Aorta (tissue), 5 donors: Measurements from ENCODE around the gene ITGA5. TPM values are rescaled to one million over a fixed set of nuclear protein-coding genes. Genes with fewer than 3 reads are reported as not detected.

Experiments
- ATAC-seq: fragments of 200-7000 bp; cut with Tn5 transposase; one replicate; pipeline ENCODE4 v1.9.1; 2022; ENCODE audit warnings: moderate library complexity; ENCODE audit not compliant: low FRiP score
- DNase-seq, 2 donors: peaks; one replicate each; pipeline ENCODE4 v3.0.0-alpha.2; 2020
- H3K27ac ChIP-seq, 2 donors: one replicate each; pipeline ENCODE4 v1.5.1; 2013; ENCODE audit warnings: low read length in 2 of 2, mild to moderate bottlenecking in 2 of 2, moderate library complexity in 2 of 2, control low read depth in 1 of 2, inconsistent platforms in 1 of 2, low read depth in 1 of 2
- H3K27me3 ChIP-seq, 2 donors: one replicate each; pipeline ENCODE4 v1.6.1; 2013; ENCODE audit warnings: control low read depth in 1 of 2, low read length in 1 of 2, mild to moderate bottlenecking in 1 of 2, moderate library complexity in 1 of 2; ENCODE audit not compliant: insufficient read depth in 2 of 2, control insufficient read depth in 1 of 2
- H3K36me3 ChIP-seq, 2 donors: one replicate each; pipeline ENCODE4 v1.6.1; 2013; ENCODE audit warnings: control low read depth in 1 of 2, low read length in 1 of 2, mild to moderate bottlenecking in 1 of 2; ENCODE audit not compliant: insufficient read depth in 2 of 2, control insufficient read depth in 1 of 2
- H3K4me1 ChIP-seq, 2 donors: one replicate each; pipeline ENCODE4 v1.6.1; 2013; ENCODE audit warnings: low read length in 2 of 2, control low read depth in 1 of 2, mild to moderate bottlenecking in 1 of 2, moderate library complexity in 1 of 2; ENCODE audit not compliant: insufficient read depth in 2 of 2, control insufficient read depth in 1 of 2
- H3K4me3 ChIP-seq, 2 donors: one replicate each; pipeline ENCODE4 v1.5.1; 2013; ENCODE audit warnings: low read length in 2 of 2, control low read depth in 1 of 2, mild to moderate bottlenecking in 1 of 2
- H3K9me3 ChIP-seq: one replicate; pipeline ENCODE4 v1.6.1; 2013; ENCODE audit warnings: mild to moderate bottlenecking, low read length; ENCODE audit not compliant: control insufficient read depth
- WGBS, 2 donors: extraction: QIAGEN DNeasy Blood & Tissue Kit; methylation state at CpG; one replicate each; pipeline ENCODE4 v1.1.7; 2013; 5-methylcytosine and 5-hydroxymethylcytosine counted together
- intact Hi-C, 2 donors: fragments of 100-400 bp; cut with DNase I; formaldehyde crosslinking; loops; one replicate each; pipeline versions ENCODE4 v1.14.2 to v1.15.0; 2022
- polyA plus RNA-seq, 2 donors: library from polyadenylated mRNA; stranded (reverse); fragments of 200-250 nt; gene quantifications; one replicate each; pipeline ENCODE4 v1.2.3, GENCODE V29; 2013
- total RNA-seq, 2 donors: library from RNA; stranded (reverse); fragmentation: NEBNext Ultra II Directional; extraction: Animal tissue kit (Norgen Biotek cat#: 25700); gene quantifications; one replicate each; pipeline ENCODE4 v1.2.1, GENCODE V29; 2021
- donor health status: healthy with polysubstance abuse.
- donor health status: Bipolar disorder and iron deficiency.
- donor health status: DM: no; HTN: no; CAD: no.
- donor health status: DM: no; HTN: no; CAD: no.
- donor health status: DM: yes; HTN: yes; CAD: no.

Gene ITGA5
- total and polyA plus RNA-seq, 4 donors: 26.5 to 1,416 (median 353) TPM

- Histone ChIP-seq H3K9me3 (no peaks in the 10 kb centered on the region), H3K4me3 (no peak overlapping the region), H3K4me1 (peaks cover 0 to 5% of the 10 kb centered on the region in 2 donors), H3K27ac (no peak overlapping the region), H3K36me3 (no peaks in the 10 kb centered on the region), H3K27me3 (no peaks in the 10 kb centered on the region)
- WGBS, 2 donors: 92% methylated on average over 3 of the region's 3 CpGs
- DNase-seq (no peak), ATAC-seq (no peak)
- intact Hi-C loops: loop anchor here in 1 of 2 donors (2.0 kb wide), 1 partner anchor 39 kb away; no protein-coding TSS in a partner anchor
Measured at GRCh38 chr12:54437697-54438096, 18.6 kb upstream of the ITGA5 start.

GRCh38 chr12:54437243-54437642, 18.2 kb upstream of the ITGA5 start:
- intact Hi-C loops: loop anchor here in 1 of 2 donors (2.0 kb wide), 1 partner anchor 38 kb away; no protein-coding TSS in a partner anchor
- H3K27ac ChIP-seq: no peak overlapping the region
- H3K27me3 ChIP-seq: no peaks in the 10 kb centered on the region
- DNase-seq (no peak), ATAC-seq (no peak)
- H3K36me3 ChIP-seq: no peaks in the 10 kb centered on the region
- H3K4me1 ChIP-seq: peaks cover 0 to 5% of the 10 kb centered on the region in 2 donors
- H3K9me3 ChIP-seq: no peaks in the 10 kb centered on the region
- H3K4me3 ChIP-seq: no peak overlapping the region

DNA sequence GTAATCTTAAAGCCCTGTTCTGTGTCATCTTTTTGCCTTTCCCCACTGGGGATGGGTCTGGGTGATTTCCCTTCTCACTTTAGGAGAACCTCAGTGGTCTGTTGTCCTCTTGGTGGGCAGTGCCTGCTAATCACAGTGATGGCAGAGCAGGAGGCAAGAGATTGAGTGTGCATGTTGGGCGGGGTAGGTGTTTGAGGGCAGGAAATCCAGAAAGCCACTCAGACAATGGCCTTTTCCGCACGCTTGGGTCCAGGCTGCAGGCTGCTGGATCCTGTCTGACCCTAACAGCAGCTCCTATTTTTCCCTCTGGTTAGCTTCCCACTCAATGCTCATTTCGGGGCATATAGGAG, 13.7 kb upstream of the ITGA5 start:
- Histone ChIP-seq H3K36me3 (no peaks in the 10 kb centered on the region), H3K27ac (no peak overlapping the region), H3K9me3 (no peaks in the 10 kb centered on the region), H3K27me3 (no peaks in the 10 kb centered on the region), H3K4me3 (no peak overlapping the region), H3K4me1 (peaks cover 2 to 8% of the 10 kb centered on the region in 2 donors)
- no peak for DNase-seq
- 97 to 99% methylated on average over 4 of the region's 4 CpGs for WGBS, 2 donors
- intact Hi-C loops: loop anchor here in 1 of 2 donors (2.0 kb wide), 1 partner anchor 14 kb away; the partner anchor contains the start of gene ITGA5
- no peak for ATAC-seq

DNA sequence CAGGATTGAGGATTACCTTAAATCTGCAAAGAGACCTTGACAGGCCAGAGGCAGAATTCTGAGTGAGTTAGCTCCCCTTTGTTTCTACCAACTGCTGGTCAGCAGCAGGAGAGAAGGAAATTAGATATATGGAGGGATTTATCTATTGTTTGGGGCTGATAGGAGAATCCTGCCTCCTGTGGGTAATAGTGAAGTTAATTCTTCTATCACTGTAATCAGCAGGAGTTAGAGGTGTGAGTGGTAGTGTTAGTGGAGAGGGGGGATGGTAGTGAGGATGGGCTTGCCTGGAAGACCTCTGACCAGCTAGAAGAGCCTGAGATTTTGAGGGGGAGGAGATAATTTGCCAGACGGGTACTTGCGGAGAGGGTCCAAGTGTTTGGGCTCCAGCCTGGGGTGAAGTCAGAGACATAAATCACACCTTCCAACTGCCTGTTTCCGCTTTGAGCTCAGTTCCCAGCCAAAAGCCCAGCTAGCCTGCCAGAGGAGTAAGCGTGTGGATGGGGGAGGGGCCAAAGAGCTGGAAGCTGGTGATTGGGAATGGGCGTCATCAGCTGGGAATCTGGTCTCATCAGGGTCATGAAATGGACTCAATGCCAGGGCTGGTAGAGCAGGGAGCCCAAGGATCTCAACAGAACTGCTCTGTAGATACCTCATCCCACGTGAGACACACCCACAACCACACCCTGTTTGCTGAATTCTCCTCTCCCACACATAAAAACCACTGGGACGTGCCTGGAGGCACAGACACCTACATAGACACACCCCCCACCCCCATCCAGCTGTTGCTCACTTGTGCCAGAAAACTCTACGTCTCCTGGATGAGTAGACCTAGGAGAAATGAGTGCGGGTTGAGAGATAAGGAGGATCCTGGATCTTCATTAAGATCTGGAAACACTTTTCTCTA, 13.1 kb upstream of the ITGA5 start:
- Histone ChIP-seq H3K4me1 (peaks cover 2 to 11% of the 10 kb centered on the region in 2 donors), H3K9me3 (no peaks in the 10 kb centered on the region), H3K4me3 (no peak overlapping the region), H3K27ac (no peak overlapping the region), H3K36me3 (no peaks in the 10 kb centered on the region), H3K27me3 (no peaks in the 10 kb centered on the region)
- intact Hi-C loops: loop anchor here in 1 of 2 donors (2.0 kb wide), 1 partner anchor 13 kb away; the partner anchor contains the start of gene ITGA5
- ATAC-seq (peak; percentile 76), DNase-seq (peak; percentile 90 to 93)
- 18 to 24% methylated on average over 9 of the region's 9 CpGs for WGBS, 2 donors

GRCh38 chr12:54430471-54431069, 11.5 kb upstream of the ITGA5 start:
- H3K27me3 ChIP-seq: no peaks in the 10 kb centered on the region
- H3K27ac ChIP-seq: no peak overlapping the region
- WGBS, 2 donors: 91 to 92% methylated on average over 5 of the region's 5 CpGs
- intact Hi-C loops: no loop called here
- no peaks in the 10 kb centered on the region for H3K9me3 ChIP-seq
- DNase-seq (no peak), ATAC-seq (no peak)
- peaks cover 2 to 15% of the 10 kb centered on the region in 2 donors for H3K4me1 ChIP-seq
- H3K36me3 ChIP-seq: no peaks in the 10 kb centered on the region
- no peak overlapping the region for H3K4me3 ChIP-seq

DNA sequence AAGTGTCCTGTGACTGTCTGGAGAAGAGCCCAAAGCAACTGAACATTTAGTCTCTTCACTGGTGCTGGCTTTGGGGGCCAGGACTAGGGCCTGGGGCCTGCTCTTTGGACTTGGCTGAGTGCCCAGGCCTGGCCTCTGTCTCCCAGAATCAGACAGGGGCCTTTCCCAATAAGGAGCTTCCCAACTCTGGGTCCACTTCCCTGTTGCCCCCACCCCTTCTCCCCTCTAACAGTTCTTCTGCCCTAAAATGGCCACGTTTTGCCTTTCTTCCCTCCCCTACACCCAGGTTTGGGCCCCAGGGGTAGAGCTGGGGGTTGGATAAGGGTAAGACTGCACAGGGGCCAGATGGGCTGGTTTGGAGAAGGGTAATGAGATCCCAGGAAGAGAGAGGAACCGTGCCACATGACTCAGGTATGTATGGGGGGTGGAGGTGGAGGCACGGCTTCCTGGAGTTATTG, 10.0 kb upstream of the ITGA5 start:
- Histone ChIP-seq H3K36me3 (no peaks in the 10 kb centered on the region), H3K27me3 (no peaks in the 10 kb centered on the region), H3K27ac (peak overlapping the region; percentile 37 to 72), H3K9me3 (no peaks in the 10 kb centered on the region), H3K4me3 (no peak overlapping the region), H3K4me1 (peaks cover 2 to 15% of the 10 kb centered on the region in 2 donors)
- intact Hi-C loops: no loop called here
- 73 to 81% methylated on average over 3 of the region's 3 CpGs for WGBS, 2 donors
- DNase-seq (no peak), ATAC-seq (no peak)

GRCh38 chr12:54428050-54429013, 9.3 kb upstream of the ITGA5 start:
- DNase-seq: peak; percentile 78 to 94
- 2 to 12% methylated on average over 13 of the region's 13 CpGs for WGBS, 2 donors
- Histone ChIP-seq H3K36me3 (no peaks in the 10 kb centered on the region), H3K27ac (peak overlapping the region; percentile 38 to 85), H3K4me3 (no peak overlapping the region), H3K9me3 (no peaks in the 10 kb centered on the region), H3K4me1 (peaks cover 2 to 15% of the 10 kb centered on the region in 2 donors), H3K27me3 (no peaks in the 10 kb centered on the region)
- peak; percentile 77 for ATAC-seq
- intact Hi-C loops: no loop called here

GRCh38 chr12:54427106-54427505, 8.0 kb upstream of the ITGA5 start:
- DNase-seq (no peak), ATAC-seq (no peak)
- WGBS, 2 donors: 74 to 81% methylated on average over 4 of the region's 4 CpGs
- H3K4me1 ChIP-seq: peaks cover 2 to 20% of the 10 kb centered on the region in 2 donors
- H3K9me3 ChIP-seq: no peaks in the 10 kb centered on the region
- no peaks in the 10 kb centered on the region for H3K27me3 ChIP-seq
- intact Hi-C loops: no loop called here
- no peak overlapping the region for H3K4me3 ChIP-seq
- peak overlapping the region; percentile 38 to 85 for H3K27ac ChIP-seq
- no peaks in the 10 kb centered on the region for H3K36me3 ChIP-seq
